Kidney (tissue), 14 donors: ENCODE data around the gene RFC3. TPM values are rescaled to one million over a fixed set of nuclear protein-coding genes. Genes with fewer than 3 reads are reported as not detected.

ENCODE experiments used
- DNase-seq, 5 donors: peaks; one replicate each; pipeline ENCODE4 v3.0.0-alpha.2; 2013 to 2020
- FAIRE-seq: peaks from 2 replicates; lab custom pipeline; 2012; peaks lifted over from hg19 to GRCh38; lab: Jason Lieb, UNC
- H3K27ac ChIP-seq, 2 donors: one replicate each; pipeline ENCODE4 v1.7.0; 2013; ENCODE audit warnings: low read depth in 2 of 2, low read length in 2 of 2, inconsistent platforms in 1 of 2
- H3K27me3 ChIP-seq: one replicate; pipeline ENCODE4 v1.7.1; 2013; ENCODE audit warnings: low read length, inconsistent platforms; ENCODE audit not compliant: control insufficient read depth, insufficient read depth
- H3K36me3 ChIP-seq, 3 donors: one replicate each; pipeline versions ENCODE4 v1.7.0 to v1.7.1; 2013; ENCODE audit warnings: low read length in 3 of 3, control low read depth in 1 of 3, inconsistent platforms in 1 of 3; ENCODE audit not compliant: insufficient read depth in 3 of 3, control insufficient read depth in 2 of 3
- H3K4me1 ChIP-seq, 3 donors: one replicate each; pipeline versions ENCODE4 v1.7.0 to v1.7.1; 2013; ENCODE audit warnings: low read length in 3 of 3, inconsistent platforms in 1 of 3, low read depth in 1 of 3; ENCODE audit not compliant: control insufficient read depth in 2 of 3, insufficient read depth in 2 of 3
- H3K4me3 ChIP-seq, 3 donors: one replicate each; pipeline versions ENCODE4 v1.7.0 to v1.8.1; 2013; ENCODE audit warnings: low read length in 3 of 3, control low read depth in 1 of 3, inconsistent platforms in 1 of 3
- H3K9ac ChIP-seq, 3 donors: one replicate each; pipeline versions ENCODE4 v1.7.0 to v1.7.1; 2013; ENCODE audit warnings: low read length in 3 of 3, control low read depth in 1 of 3, inconsistent platforms in 1 of 3
- H3K9me3 ChIP-seq, 3 donors: one replicate each; pipeline versions ENCODE4 v1.7.0 to v1.7.1; 2013; ENCODE audit warnings: low read length in 3 of 3, control low read depth in 1 of 3, inconsistent platforms in 1 of 3; ENCODE audit not compliant: control insufficient read depth in 2 of 3, insufficient read depth in 1 of 3
- CTCF ChIP-seq: IDR thresholded peaks from 3 replicates; pipeline ENCODE4 v1.5.1; 2012; ENCODE audit warnings: mild to moderate bottlenecking, moderate library complexity, borderline replicate concordance; ENCODE audit not compliant: insufficient read depth; ENCODE audit errors: extremely low read depth
- intact Hi-C: fragments of 100-400 bp; cut with DNase I; formaldehyde crosslinking; loops from one replicate; pipeline ENCODE4 v1.11.1; 2022
- polyA plus RNA-seq: library from polyadenylated mRNA; stranded (reverse); fragments of 350-450 nt; fragmentation: Illumina TruSeq; extraction: RNeasy Lipid Tissue Mini Kit (QIAGEN cat#74804); gene quantifications from one replicate; pipeline ENCODE4 v1.2.3, GENCODE V29; 2014; ENCODE audit warnings: low read depth, low replicate concordance; ENCODE audit not compliant: insufficient read depth
- total RNA-seq: library from RNA; stranded (reverse); fragmentation: NEBNext Ultra II Directional; extraction: Animal tissue kit (Norgen Biotek cat#: 25700); gene quantifications from one replicate; pipeline ENCODE4 v1.2.1, GENCODE V29; 2021
- donor health status: control.
- donor health status: control.
- donor health status: control.
- donor health status: control.
- donor health status: control.
- donor health status: DM: yes; HTN: yes; CAD: no.
- donor health status: Normal renal cell carcinoma (clear cell type).

RFC3 gene
- total and polyA plus RNA-seq, 2 donors from 2014 or later, result 2.7 to 8.2 TPM

GRCh38 chr13:33868343-33868994, 50.5 kb downstream of the RFC3 start:
- Histone ChIP-seq H3K9me3 (no peaks in the 10 kb centered on the region), H3K27me3 (no peaks in the 10 kb centered on the region), H3K4me3 (no peak overlapping the region), H3K36me3 (no peaks in the 10 kb centered on the region), H3K9ac (no peak overlapping the region), H3K4me1 (no peaks in the 10 kb centered on the region), H3K27ac (no peak overlapping the region)
- intact Hi-C loops, result no loop called here
- DNase-seq (no peak), FAIRE-seq (no peak)
- no peak for TF ChIP-seq CTCF

- H3K27ac ChIP-seq, result no peak overlapping the region
- no peaks in the 10 kb centered on the region for H3K27me3 ChIP-seq
- no peak overlapping the region for H3K9ac ChIP-seq
- intact Hi-C loops, result no loop called here
- H3K4me1 ChIP-seq, result no peaks in the 10 kb centered on the region
- no peaks in the 10 kb centered on the region for H3K36me3 ChIP-seq
- H3K4me3 ChIP-seq, result no peak overlapping the region
- FAIRE-seq (no peak), DNase-seq (peak in 3 of 5 donors; percentile 9 to 26 (median 11))
- TF ChIP-seq CTCF, result no peak
- no peaks in the 10 kb centered on the region for H3K9me3 ChIP-seq
These were observed 51.1 kb downstream of the RFC3 start for GRCh38 chr13:33869005-33869404.

- no peaks in the 10 kb centered on the region for H3K27me3 ChIP-seq
- H3K9ac ChIP-seq, result no peak overlapping the region
- TF ChIP-seq CTCF, result no peak
- H3K4me3 ChIP-seq, result no peak overlapping the region
- no peaks in the 10 kb centered on the region for H3K4me1 ChIP-seq
- no peaks in the 10 kb centered on the region for H3K36me3 ChIP-seq
- no peak overlapping the region for H3K27ac ChIP-seq
- DNase-seq (no peak), FAIRE-seq (no peak)
- H3K9me3 ChIP-seq, result no peaks in the 10 kb centered on the region
- intact Hi-C loops, result no loop called here
These were observed 52.2 kb downstream of the RFC3 start for GRCh38 chr13:33870046-33870668.
